Renal cortex interstitium (tissue), 11 donors: ENCODE data around the gene DPEP1. TPM values are rescaled to one million over a fixed set of nuclear protein-coding genes. Genes with fewer than 3 reads are reported as not detected.
"Not testable (repeated sequence)": the region's sequence is repeated elsewhere in the genome, so short reads cannot be mapped to it uniquely, and the experiment has no call there.

Experiments used
- DNase-seq, 11 donors: peaks; one replicate each; pipeline ENCODE4 v3.0.0-alpha.2; 2013; ENCODE audit warnings: low read depth in 9 of 11, low spot score in 4 of 11; ENCODE audit errors: extremely low read depth in 1 of 11
- polyA plus RNA-seq, 3 donors: library from polyadenylated mRNA; unstranded; fragments of 120-200 nt; gene quantifications; one replicate each; pipeline ENCODE4 v1.2.1, GENCODE V29; 2013; ENCODE audit not compliant: insufficient read length in 3 of 3

The DPEP1 gene
- polyA plus RNA-seq, 3 donors: 28.6 to 62.6 (median 43.9) TPM

- DNase-seq: no peak
Measured at GRCh38 chr16:89660146-89660545, 46.7 kb downstream of the DPEP1 start.

DNA sequence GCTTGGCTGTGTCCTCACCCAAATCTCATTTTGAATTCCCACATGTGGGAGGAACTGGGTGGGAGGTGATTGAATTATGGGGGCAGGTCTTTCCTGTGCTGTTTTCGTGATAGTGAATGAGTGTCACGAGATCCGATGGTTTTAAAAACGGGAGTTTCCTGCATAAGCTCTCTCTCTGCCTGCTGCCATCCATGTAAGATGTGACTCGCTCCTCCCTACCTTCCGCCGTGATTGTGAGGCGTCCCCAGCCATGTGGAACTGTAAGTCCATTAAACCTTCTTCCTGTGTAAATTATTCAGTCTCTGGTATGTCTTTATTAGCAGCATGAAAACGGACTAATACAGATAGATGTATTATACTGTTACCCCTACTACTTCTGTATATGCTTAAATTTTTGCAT, 47.8 kb downstream of the DPEP1 start:
- DNase-seq: no peak

DNA sequence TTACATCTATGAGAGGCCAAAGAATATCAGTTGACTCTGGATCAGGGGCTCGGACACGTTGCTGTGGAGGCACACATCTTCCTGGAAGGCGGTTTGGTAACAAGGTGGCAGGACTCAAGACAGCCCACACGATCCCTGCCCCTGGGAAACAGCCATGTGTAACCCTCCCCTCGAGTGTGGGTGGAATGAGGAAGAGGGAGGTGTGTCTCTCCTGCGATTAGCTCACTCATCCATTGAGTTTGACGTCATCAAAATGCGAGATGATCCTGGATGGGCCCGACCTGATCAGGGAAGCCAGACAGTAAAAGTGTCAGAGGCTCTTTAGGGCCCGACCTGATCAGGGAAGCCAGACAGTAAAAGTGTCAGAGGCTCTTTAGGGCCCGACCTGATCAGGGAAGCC, 50.8 kb downstream of the DPEP1 start:
- not testable (repeated sequence) for DNase-seq

GRCh38 chr16:89667000-89667399, 53.6 kb downstream of the DPEP1 start:
- not testable (repeated sequence) for DNase-seq

DNA sequence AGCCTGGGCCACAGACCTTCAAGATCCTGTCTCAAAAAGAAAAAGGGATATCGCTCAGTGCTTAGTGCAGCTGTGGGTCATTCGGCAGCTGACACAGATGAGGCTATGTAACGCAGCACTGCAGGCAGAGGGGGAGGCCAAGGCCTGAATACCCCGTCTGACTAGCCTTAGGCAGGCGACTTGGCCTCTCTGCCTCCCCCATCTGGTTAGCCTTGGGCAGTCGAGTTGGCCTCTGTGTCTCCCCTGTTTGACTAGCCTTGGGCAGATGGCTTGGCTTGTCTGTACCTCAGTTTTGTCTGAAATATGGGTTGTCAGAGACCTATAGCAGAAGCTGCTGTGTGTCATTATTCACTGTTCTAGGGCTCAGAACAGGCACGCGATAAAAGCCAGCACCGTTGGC, 54.2 kb downstream of the DPEP1 start:
- no peak for DNase-seq

DNA sequence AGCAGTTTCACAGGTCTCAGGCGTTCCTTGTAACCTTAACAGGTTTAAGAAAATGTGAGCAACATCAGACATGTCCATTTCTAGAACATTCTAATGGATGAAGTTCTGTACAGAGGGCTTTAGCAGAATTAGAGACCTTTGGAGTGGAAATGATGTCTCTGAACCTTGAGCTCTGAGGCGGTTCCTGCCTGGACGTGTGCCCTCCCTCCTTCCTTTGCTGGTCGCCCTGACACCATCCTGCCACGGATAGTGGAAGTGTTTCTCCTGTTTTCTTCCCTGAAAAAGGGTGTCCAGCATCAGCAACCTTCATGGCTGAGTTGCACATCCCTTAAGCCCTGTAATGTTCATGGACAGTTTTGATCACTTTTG, 55.3 kb downstream of the DPEP1 start:
- no peak for DNase-seq

GRCh38 chr16:89669755-89670154, 56.3 kb downstream of the DPEP1 start:
- DNase-seq: no peak

DNA sequence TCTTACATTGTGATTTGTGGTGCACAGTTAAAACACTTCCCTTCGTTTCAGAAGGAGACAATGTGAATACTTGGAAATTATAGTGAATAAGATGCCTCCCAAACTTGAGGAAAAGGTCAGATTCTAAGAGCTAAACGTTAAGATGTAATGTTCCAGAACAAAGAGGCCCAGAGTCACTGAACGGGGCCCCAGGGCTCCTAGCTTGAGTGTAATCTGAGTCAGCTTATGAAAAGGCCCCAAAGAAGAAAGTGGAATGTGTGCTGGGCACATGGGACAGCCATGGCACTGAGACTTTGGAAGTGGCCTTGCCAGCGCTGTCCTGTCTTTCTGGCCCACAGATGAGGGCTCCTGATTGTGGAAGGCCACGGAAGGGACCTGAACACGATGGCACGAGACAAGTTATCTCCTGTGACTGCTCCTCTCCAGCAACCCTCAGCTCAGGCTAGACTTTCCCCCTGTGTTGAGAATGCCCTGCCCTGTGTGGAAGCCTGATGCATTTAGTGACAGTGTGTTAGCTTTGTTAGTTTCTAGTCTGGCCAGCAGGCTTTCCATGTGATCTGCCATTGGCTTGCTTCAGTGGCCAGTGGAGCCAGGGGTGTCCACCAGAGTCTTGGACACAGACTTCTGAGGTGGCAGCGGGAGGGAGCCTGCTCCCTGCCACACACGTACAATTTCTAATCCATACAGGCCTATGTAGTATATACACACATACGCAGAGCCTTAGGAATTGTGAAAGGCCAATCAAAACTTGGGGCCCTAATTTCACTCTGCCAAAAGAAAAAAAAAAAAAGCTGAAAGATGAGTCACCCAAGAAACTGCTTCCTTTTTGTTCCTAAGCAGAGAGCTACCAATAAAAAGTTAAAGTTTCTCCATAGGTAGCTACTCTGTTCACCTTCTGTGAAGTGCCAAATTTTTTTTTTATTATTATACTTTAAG, 57.3 kb downstream of the DPEP1 start:
- DNase-seq: no peak

DNA sequence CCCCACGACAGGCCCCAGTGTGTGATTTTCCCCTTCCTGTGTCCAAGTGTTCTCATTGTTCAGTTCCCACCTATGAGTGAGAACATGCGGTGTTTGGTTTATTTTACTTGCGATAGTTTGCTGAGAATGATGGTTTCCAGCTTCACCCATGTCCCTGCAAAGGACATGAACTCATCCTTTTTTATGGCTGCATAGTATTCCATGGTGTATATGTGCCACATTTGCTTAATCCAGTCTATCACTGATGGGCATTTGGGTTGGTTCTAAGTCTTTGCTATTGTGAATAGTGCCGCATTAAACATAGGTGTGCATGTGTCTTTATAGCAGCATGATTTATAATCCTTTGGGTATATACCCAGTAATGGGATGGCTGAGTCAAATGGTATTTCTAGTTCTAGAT, 58.1 kb downstream of the DPEP1 start:
- DNase-seq: not testable (repeated sequence)

- DNase-seq: no peak
Measured at GRCh38 chr16:89672177-89672941, 58.9 kb downstream of the DPEP1 start.

DNA sequence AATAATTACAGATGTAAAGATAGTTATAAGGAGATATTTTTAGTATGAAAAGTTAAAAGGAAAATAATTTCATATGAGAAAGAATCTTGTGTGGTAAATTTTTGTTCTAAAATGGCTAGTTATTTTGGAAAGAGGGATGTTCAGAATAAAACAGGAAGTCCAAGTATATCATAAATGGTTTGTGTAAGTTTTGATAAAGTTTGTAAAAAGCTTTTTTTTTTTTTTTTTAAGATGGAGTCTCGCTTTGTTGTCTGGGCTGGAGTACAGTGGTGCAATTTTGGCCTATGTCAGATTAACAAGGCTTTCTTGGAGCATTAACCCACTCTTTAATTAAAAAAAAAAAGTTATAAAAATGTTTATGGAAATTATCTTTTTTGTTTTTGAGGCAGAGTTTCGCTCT, 64.8 kb downstream of the DPEP1 start:
- DNase-seq: no peak

GRCh38 chr16:89685916-89686315, 72.5 kb downstream of the DPEP1 start:
- DNase-seq: no peak

GRCh38 chr16:89686520-89687091, 73.2 kb downstream of the DPEP1 start, which contains the start of gene CDK10:
Gene CDK10 (plus strand): TSS chr16:89686689. CDS start chr16:89686711, 22 bp downstream.
- peak; percentile 64 to 94 (median 86) for DNase-seq

- DNase-seq: peak in 5 of 11 donors; percentile 33 to 80 (median 52)
Measured at GRCh38 chr16:89687092-89687940, 73.9 kb downstream of the DPEP1 start.

Other genes with a start within 250 kb of the DPEP1 start
- gene ANKRD11, start 123.1 kb upstream of the DPEP1 start, polyA plus RNA-seq: 100 to 1,000 TPM in 2 of 3 donors, 10 to 100 TPM in 1; 98.3 to 127 (median 111) TPM
- 100 to 1,000 TPM in 1 of 3 donors, 10 to 100 TPM in 2; 92.6 to 132 (median 98.7) TPM for gene SPG7, start 105.2 kb upstream of the DPEP1 start, polyA plus RNA-seq
- gene RPL13, start 53.0 kb upstream of the DPEP1 start, polyA plus RNA-seq: 1,000 to 10,000 TPM; 1,503 to 2,429 (median 2,392) TPM
- 1 to 10 TPM; 6.6 to 7.7 (median 6.8) TPM for gene CPNE7, start 37.9 kb upstream of the DPEP1 start, polyA plus RNA-seq
- gene CHMP1A, start 44.1 kb downstream of the DPEP1 start, polyA plus RNA-seq: 10 to 100 TPM; 60.4 to 83.1 (median 79.7) TPM
- gene SPATA33, start 44.2 kb downstream of the DPEP1 start, polyA plus RNA-seq: 10 to 100 TPM; 16.5 to 17.2 (median 16.6) TPM
- gene CDK10, start 73.0 kb downstream of the DPEP1 start, polyA plus RNA-seq: 100 to 1,000 TPM in 2 of 3 donors, 10 to 100 TPM in 1; 90.3 to 167 (median 127) TPM
- 10 to 100 TPM in 1 of 3 donors, 1 to 10 TPM in 2; 5.2 to 11.2 (median 8.2) TPM for gene SPATA2L, start 88.1 kb downstream of the DPEP1 start, polyA plus RNA-seq
- 10 to 100 TPM; 10.2 to 16.5 (median 13.1) TPM for gene VPS9D1, start 107.3 kb downstream of the DPEP1 start, polyA plus RNA-seq
- gene ZNF276, start 107.9 kb downstream of the DPEP1 start, polyA plus RNA-seq: 10 to 100 TPM; 24.3 to 34.7 (median 29.5) TPM
- gene FANCA, start 203.0 kb downstream of the DPEP1 start, polyA plus RNA-seq: 10 to 100 TPM; 26.0 to 41.3 (median 35.3) TPM
- gene SPIRE2, start 214.8 kb downstream of the DPEP1 start, polyA plus RNA-seq: 10 to 100 TPM; 10.4 to 19.5 (median 12.2) TPM